Panc1 (cell line): ENCODE results near the gene CMIP. TPM values are rescaled to one million over a fixed set of nuclear protein-coding genes. Genes with fewer than 3 reads are reported as not detected.

Experiments
- ATAC-seq: fragments of 200-7000 bp; cut with Tn5 transposase; 2 replicates; pipeline ENCODE4 v1.9.1; 2020; ENCODE audit warnings: mild to moderate bottlenecking, moderate library complexity
- BruUV-seq: library from RNA; stranded (reverse); fragments of 400-500 nt; replicated peaks from 2 replicates; lab custom pipeline; 2021; lab: Mats Ljungman, UMichigan
- CTCF ChIA-PET: fragments of 300-600 bp; sonication (Branson Sonifier 250); formaldehyde crosslinking; loops from one replicate; lab custom pipeline; 2022; ENCODE audit warnings: antibody characterized with exemption; lab: Charles Lee
- POLR2A ChIA-PET: fragments of 300-600 bp; sonication (Branson Sonifier 250); formaldehyde crosslinking; loops from one replicate; lab custom pipeline; 2022; ENCODE audit warnings: antibody characterized with exemption; lab: Charles Lee
- DNase-seq: peaks from one replicate; pipeline ENCODE4 v3.0.0-alpha.2; 2010; ENCODE audit warnings: low read depth, low spot score
- H3K27ac ChIP-seq: 2 replicates; pipeline ENCODE4 v1.5.1; 2011; ENCODE audit warnings: mild to moderate bottlenecking, low read length, inconsistent platforms
- H3K27me3 ChIP-seq: fragments of 200-500 bp; sonication (Bioruptor generic); 2 replicates; pipeline ENCODE4 v1.6.0; 2014; ENCODE audit warnings: low read length, inconsistent platforms; ENCODE audit not compliant: control insufficient read depth, insufficient read depth
- H3K36me3 ChIP-seq: fragments of 200-500 bp; sonication (Bioruptor generic); 2 replicates; pipeline ENCODE4 v1.5.1; 2014; ENCODE audit warnings: inconsistent platforms, mild to moderate bottlenecking, low read length, moderate library complexity; ENCODE audit not compliant: control insufficient read depth, insufficient read depth
- H3K4me1 ChIP-seq: 2 replicates; pipeline ENCODE4 v1.5.1; 2011; ENCODE audit warnings: inconsistent platforms, mild to moderate bottlenecking, low read length, moderate library complexity; ENCODE audit not compliant: control insufficient read depth, insufficient read depth
- H3K4me3 ChIP-seq, 2 experiments: 2 replicates each; pipeline ENCODE4 v1.5.1; 2011 to 2012; ENCODE audit warnings: low read depth in 2 of 2, low read length in 2 of 2, mild to moderate bottlenecking in 2 of 2, inconsistent platforms in 1 of 2, moderate library complexity in 1 of 2
- H3K9me3 ChIP-seq: fragments of 200-500 bp; sonication (Bioruptor generic); 2 replicates; pipeline ENCODE4 v1.5.1; 2014; ENCODE audit warnings: low read depth, mild to moderate bottlenecking, inconsistent platforms, low read length, moderate library complexity; ENCODE audit not compliant: control insufficient read depth, insufficient read depth
- CTCF ChIP-seq: fragments of 450-650 bp; IDR thresholded peaks from 2 replicates; pipeline ENCODE4 v1.5.1; 2017; ENCODE audit warnings: mild to moderate bottlenecking
- POLR2AphosphoS5 ChIP-seq: IDR thresholded peaks from 2 replicates; pipeline ENCODE4 v1.6.1; 2012; ENCODE audit warnings: mild to moderate bottlenecking, low read depth, low read length, moderate library complexity
- REST ChIP-seq, 2 experiments: IDR thresholded peaks; 2 replicates each; pipeline ENCODE4 v1.6.1; 2011 to 2012; ENCODE audit warnings: low read depth in 2 of 2, control low read depth in 1 of 2, low read length in 1 of 2, mild to moderate bottlenecking in 1 of 2, moderate library complexity in 1 of 2; ENCODE audit not compliant: insufficient read depth in 1 of 2
- SIN3A ChIP-seq: IDR thresholded peaks from 2 replicates; pipeline ENCODE4 v1.6.1; 2012; ENCODE audit warnings: low read depth, mild to moderate bottlenecking, low read length, moderate library complexity, borderline replicate concordance; ENCODE audit not compliant: insufficient read depth
- TCF7L2 ChIP-seq: IDR thresholded peaks from 2 replicates; pipeline ENCODE4 v1.6.1; 2011; ENCODE audit warnings: mild to moderate bottlenecking, low read depth, low read length, inconsistent platforms
- in situ Hi-C: cut with HindIII; loops from 2 replicates; pipeline ENCODE4 v1.10.0; 2016; ENCODE audit warnings: low sequenced_read_pairs, low pct_unique_long_range_greater_than_20kb
- intact Hi-C: fragments of 100-400 bp; cut with micrococcal nuclease; formaldehyde crosslinking; loops from one replicate; pipeline ENCODE4 v1.10.0; 2022; ENCODE audit not compliant: unreplicated experiment
- total RNA-seq: library from RNA; stranded (reverse); gene quantifications from one replicate; pipeline ENCODE4 v1.2.1, GENCODE V29; 2021; ENCODE audit not compliant: unreplicated experiment

The CMIP gene
- total RNA-seq, 1 experiment from 2014 or later: 49.7 TPM

- H3K36me3 ChIP-seq: no peaks in the 10 kb centered on the region
- no peaks in the 10 kb centered on the region for H3K9me3 ChIP-seq
- TF ChIP-seq CTCF (no peak), TCF7L2 (no peak), POLR2AphosphoS5 (no peak), REST (IDR thresholded peaks at IDR 0.05; ENCODE audit: insufficient read depth in 1 of 2, low read depth in 2 of 2, low read length in 1 of 2) (no peak), SIN3A (no peak)
- ChIA-PET POLR2A (no interaction called here), CTCF (no interaction called here)
- in situ Hi-C loops (no loop called here), intact Hi-C loops (no loop called here)
- H3K27ac ChIP-seq: no peak overlapping the region
- DNase-seq (no peak), ATAC-seq (no peak)
- no TSS peak for BruUV-seq
- H3K4me1 ChIP-seq: peaks cover 46% of the 10 kb centered on the region
- no peak overlapping the region for H3K4me3 ChIP-seq
- no peaks in the 10 kb centered on the region for H3K27me3 ChIP-seq
Measured at GRCh38 chr16:81487301-81487720, 42.7 kb downstream of the CMIP start.

GRCh38 chr16:81488687-81489411 is 44.2 kb downstream of the CMIP start:
- BruUV-seq: no TSS peak
- Histone ChIP-seq H3K9me3 (no peaks in the 10 kb centered on the region), H3K27me3 (no peaks in the 10 kb centered on the region), H3K27ac (peak overlapping the region; percentile 23; the same call in 1 of the 2 replicates), H3K36me3 (no peaks in the 10 kb centered on the region), H3K4me1 (peaks cover 58% of the 10 kb centered on the region), H3K4me3 (no peak overlapping the region)
- TF ChIP-seq CTCF (no peak), POLR2AphosphoS5 (no peak), TCF7L2 (no peak), SIN3A (no peak), REST (IDR thresholded peaks at IDR 0.05; ENCODE audit: insufficient read depth in 1 of 2, low read depth in 2 of 2, low read length in 1 of 2) (no peak)
- ATAC-seq (no peak), DNase-seq (no peak)
- ChIA-PET POLR2A (no interaction called here), CTCF (no interaction called here)
- in situ Hi-C loops: no loop called here
- intact Hi-C loops: no loop called here
